B cell (primary cell): ENCODE results near the gene KLHL28.

Experiments used
- CTCF ChIP-seq: fragments of 200-600 bp; IDR thresholded peaks from one replicate; pipeline ENCODE4 v1.8.0; 2022; ENCODE audit warnings: antibody characterized with exemption, mild to moderate bottlenecking
- EZH2 ChIP-seq: IDR thresholded peaks from 2 replicates; pipeline ENCODE4 v1.6.1; 2012; ENCODE audit warnings: borderline replicate concordance, low read depth, mild to moderate bottlenecking, moderate library complexity, low read length; ENCODE audit not compliant: insufficient read depth, poor library complexity, severe bottlenecking

- TF ChIP-seq CTCF: no peak
- TF ChIP-seq EZH2: no peak
These were observed 24.2 kb downstream of the KLHL28 start for GRCh38 chr14:44937547-44937946.
